ENCODE measurements around the gene UMAD1. TPM values are rescaled to one million over a fixed set of nuclear protein-coding genes. Genes with fewer than 3 reads are reported as not detected.

Gene UMAD1
- total and polyA plus RNA-seq, 8 donors = 12.7 to 20.2 (median 15.0) TPM

DNA sequence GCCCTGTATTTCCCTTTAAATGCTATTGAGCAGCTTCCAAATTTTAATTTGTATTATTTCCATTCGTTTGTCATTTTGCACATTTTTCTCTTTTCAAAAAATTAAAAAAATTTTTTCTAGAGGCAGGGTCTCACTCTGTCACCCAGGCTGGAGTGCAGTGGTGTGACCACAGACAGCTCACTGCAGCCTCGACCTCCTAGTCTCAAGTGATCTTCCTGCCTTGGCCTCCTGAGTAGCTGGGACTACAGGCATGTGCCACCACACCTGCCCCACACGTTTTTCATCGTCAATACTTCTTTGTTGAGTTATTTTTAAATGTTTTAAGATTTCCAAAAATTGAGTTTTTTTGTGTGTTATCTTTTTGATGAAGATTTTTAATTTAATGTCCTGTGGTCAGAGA, 73.2 kb downstream of the UMAD1 start:
- DNase-seq (no peak), ATAC-seq (no peak)
- Histone ChIP-seq H3K36me3 (no peaks in the 10 kb centered on the region), H3K4me3 (no peak overlapping the region), H3K27me3 (no peaks in the 10 kb centered on the region), H3K27ac (no peak overlapping the region), H3K4me1 (peaks cover 0 to 1% of the 10 kb centered on the region in 2 donors), H3K9me3 (no peaks in the 10 kb centered on the region)
- intact Hi-C loops (cut with DNase I) = no loop called here
- TF ChIP-seq, protein P1, sequence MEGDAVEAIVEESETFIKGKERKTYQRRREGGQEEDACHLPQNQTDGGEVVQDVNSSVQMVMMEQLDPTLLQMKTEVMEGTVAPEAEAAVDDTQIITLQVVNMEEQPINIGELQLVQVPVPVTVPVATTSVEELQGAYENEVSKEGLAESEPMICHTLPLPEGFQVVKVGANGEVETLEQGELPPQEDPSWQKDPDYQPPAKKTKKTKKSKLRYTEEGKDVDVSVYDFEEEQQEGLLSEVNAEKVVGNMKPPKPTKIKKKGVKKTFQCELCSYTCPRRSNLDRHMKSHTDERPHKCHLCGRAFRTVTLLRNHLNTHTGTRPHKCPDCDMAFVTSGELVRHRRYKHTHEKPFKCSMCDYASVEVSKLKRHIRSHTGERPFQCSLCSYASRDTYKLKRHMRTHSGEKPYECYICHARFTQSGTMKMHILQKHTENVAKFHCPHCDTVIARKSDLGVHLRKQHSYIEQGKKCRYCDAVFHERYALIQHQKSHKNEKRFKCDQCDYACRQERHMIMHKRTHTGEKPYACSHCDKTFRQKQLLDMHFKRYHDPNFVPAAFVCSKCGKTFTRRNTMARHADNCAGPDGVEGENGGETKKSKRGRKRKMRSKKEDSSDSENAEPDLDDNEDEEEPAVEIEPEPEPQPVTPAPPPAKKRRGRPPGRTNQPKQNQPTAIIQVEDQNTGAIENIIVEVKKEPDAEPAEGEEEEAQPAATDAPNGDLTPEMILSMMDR (IDR thresholded peaks at IDR 0.05) = no peak

DNA sequence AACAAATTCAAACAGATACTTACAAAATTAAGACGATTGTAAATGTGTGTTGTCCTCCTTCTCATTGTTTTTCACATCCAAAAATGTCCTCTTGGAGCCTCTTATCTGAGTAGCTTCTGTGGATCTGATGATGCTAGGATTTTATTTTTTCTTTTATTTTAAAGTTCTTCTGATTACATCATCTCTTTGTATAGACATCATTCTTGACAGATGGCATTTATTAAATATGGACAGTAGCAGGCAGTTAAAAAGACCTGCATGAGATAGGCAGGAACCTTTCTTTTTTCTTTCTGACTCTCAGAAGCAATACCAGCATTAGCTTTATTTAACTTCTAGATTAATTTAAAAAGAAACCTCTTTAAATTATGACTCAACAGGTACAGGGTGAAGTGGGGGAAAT, 77.9 kb downstream of the UMAD1 start, which contains the start of gene RPA3:
TSS of gene RPA3 (minus strand) at position 116 of the 400 bp plus-strand sequence. CDS start 78,189 bp downstream, outside the sequence.
- no peak within 1 kb of the TSS for H3K4me3 ChIP-seq
- no peak for ATAC-seq
- TF ChIP-seq, protein P1 (IDR thresholded peaks at IDR 0.05) = no peak
- intact Hi-C loops (cut with DNase I) = no loop called here
- H3K27me3 ChIP-seq = no peaks in the 10 kb centered on the region
- peaks cover 0 to 3% of the 10 kb centered on the region in 2 donors for H3K4me1 ChIP-seq
- no peaks in the 10 kb centered on the region for H3K9me3 ChIP-seq
- no peak for DNase-seq
- H3K27ac ChIP-seq = no peak within 1 kb of the TSS
- no peaks in the 10 kb centered on the region for H3K36me3 ChIP-seq

DNA sequence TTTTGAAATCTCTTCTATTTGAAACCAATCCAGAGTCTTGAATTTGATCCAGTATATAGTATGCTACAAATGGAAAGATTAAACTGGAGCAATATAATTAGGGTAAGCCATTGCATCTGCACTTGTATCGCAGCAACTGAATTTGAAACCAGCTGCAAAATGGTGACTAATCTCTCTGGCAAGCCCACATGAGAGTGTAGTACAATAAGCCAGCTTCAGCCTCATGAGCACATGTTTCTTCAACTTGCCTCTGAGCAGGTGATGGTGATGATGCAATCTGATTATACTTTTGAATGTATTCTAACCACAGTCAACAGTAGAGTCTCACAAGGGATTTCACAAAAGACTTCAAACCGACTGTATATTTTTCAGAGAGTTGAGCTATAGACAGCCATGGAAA, 78.7 kb downstream of the UMAD1 start:
- Histone ChIP-seq H3K4me3 (no peak overlapping the region), H3K36me3 (no peaks in the 10 kb centered on the region), H3K4me1 (peaks cover 0 to 3% of the 10 kb centered on the region in 2 donors), H3K27ac (no peak overlapping the region), H3K27me3 (no peaks in the 10 kb centered on the region), H3K9me3 (no peaks in the 10 kb centered on the region)
- TF ChIP-seq, protein P1 (IDR thresholded peaks at IDR 0.05) = no peak
- intact Hi-C loops (cut with DNase I) = no loop called here
- ATAC-seq = peak; percentile 96
- peak in 1 of 4 donors; percentile 37 for DNase-seq

DNA sequence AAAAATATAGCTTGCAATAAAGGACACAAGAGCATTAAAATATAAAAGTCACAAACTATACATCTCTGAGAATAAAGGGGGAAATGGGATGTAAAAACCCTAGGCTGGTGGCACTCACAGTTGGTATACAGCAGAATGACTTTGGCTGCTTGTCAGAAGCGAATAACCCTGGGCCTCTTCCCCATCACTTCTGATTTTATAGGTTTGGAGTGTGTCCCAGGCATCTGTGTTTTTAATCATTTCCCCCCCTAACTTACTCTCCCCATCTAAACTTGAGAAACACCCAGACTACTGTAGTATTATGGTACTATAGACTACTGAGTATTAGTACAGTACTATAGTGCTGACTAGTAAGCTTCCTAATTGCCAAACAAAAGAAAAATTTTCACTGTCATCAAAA, 79.6 kb downstream of the UMAD1 start:
- peaks cover 0 to 3% of the 10 kb centered on the region in 2 donors for H3K4me1 ChIP-seq
- ATAC-seq (no peak), DNase-seq (no peak)
- H3K36me3 ChIP-seq = no peaks in the 10 kb centered on the region
- H3K4me3 ChIP-seq = no peak overlapping the region
- H3K27me3 ChIP-seq = no peaks in the 10 kb centered on the region
- no peak overlapping the region for H3K27ac ChIP-seq
- no peaks in the 10 kb centered on the region for H3K9me3 ChIP-seq
- TF ChIP-seq, protein P1 (IDR thresholded peaks at IDR 0.05) = no peak
- intact Hi-C loops (cut with DNase I) = no loop called here

DNA sequence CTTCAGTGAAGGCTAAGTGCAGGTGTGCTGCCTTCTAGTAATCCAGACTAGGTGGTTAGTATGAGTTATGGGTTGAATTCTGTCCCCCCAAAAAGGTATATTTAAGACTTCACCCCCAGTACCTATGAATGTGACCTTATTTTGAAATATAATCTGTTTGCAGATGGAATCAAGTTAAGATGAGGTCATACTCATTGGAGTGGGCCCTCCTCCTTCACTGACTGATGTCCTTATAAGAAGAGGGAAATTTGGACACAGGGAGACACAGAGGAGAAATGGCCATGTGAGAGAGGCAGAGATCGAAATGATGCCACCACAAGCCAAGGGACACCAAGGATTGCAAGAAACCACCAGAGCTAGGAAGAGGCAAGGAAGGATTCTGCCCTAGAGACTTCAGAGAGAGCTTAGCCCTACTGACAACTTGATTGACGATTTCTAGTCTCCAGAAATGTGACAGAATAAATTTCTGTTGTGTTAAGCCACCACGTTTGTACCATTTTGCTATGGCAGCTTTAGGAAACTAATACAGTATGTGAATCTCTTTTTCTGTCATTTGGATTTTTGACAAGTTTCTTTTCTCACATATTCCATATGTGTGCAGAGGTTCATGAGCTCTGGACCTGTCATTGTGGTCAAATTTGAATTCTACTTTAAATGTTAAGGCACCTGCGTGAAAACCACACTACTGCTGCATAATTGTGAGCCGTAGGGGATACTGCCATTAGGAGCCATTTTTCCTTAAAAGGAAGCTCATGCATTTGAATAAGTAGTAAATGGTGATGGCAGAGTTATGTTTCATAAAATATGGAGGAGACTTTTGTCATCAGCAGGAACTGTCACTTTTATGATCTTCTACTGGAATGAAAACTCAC, 80.4 kb downstream of the UMAD1 start:
- intact Hi-C loops (cut with DNase I) = no loop called here
- Histone ChIP-seq H3K4me1 (peaks cover 0 to 3% of the 10 kb centered on the region in 2 donors), H3K36me3 (no peaks in the 10 kb centered on the region), H3K9me3 (no peaks in the 10 kb centered on the region), H3K4me3 (no peak overlapping the region), H3K27ac (no peak overlapping the region), H3K27me3 (no peaks in the 10 kb centered on the region)
- TF ChIP-seq, protein P1 (IDR thresholded peaks at IDR 0.05) = no peak
- ATAC-seq (no peak), DNase-seq (no peak)
